Diencephalon (tissue), 1 donor: ENCODE measurements around the gene RIC1. TPM values are rescaled to one million over a fixed set of nuclear protein-coding genes. Genes with fewer than 3 reads are reported as not detected.

Experiments used
- total RNA-seq: library from RNA; depleted of rRNA; stranded (reverse); fragments of >200 nt; gene quantifications from one replicate; pipeline ENCODE4 v1.2.3, GENCODE V29; 2014

The RIC1 gene, protein sequence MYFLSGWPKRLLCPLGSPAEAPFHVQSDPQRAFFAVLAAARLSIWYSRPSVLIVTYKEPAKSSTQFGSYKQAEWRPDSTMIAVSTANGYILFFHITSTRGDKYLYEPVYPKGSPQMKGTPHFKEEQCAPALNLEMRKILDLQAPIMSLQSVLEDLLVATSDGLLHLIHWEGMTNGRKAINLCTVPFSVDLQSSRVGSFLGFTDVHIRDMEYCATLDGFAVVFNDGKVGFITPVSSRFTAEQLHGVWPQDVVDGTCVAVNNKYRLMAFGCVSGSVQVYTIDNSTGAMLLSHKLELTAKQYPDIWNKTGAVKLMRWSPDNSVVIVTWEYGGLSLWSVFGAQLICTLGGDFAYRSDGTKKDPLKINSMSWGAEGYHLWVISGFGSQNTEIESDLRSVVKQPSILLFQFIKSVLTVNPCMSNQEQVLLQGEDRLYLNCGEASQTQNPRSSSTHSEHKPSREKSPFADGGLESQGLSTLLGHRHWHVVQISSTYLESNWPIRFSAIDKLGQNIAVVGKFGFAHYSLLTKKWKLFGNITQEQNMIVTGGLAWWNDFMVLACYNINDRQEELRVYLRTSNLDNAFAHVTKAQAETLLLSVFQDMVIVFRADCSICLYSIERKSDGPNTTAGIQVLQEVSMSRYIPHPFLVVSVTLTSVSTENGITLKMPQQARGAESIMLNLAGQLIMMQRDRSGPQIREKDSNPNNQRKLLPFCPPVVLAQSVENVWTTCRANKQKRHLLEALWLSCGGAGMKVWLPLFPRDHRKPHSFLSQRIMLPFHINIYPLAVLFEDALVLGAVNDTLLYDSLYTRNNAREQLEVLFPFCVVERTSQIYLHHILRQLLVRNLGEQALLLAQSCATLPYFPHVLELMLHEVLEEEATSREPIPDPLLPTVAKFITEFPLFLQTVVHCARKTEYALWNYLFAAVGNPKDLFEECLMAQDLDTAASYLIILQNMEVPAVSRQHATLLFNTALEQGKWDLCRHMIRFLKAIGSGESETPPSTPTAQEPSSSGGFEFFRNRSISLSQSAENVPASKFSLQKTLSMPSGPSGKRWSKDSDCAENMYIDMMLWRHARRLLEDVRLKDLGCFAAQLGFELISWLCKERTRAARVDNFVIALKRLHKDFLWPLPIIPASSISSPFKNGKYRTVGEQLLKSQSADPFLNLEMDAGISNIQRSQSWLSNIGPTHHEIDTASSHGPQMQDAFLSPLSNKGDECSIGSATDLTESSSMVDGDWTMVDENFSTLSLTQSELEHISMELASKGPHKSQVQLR (N-terminal part only)
- 24.5 TPM for total RNA-seq

DNA sequence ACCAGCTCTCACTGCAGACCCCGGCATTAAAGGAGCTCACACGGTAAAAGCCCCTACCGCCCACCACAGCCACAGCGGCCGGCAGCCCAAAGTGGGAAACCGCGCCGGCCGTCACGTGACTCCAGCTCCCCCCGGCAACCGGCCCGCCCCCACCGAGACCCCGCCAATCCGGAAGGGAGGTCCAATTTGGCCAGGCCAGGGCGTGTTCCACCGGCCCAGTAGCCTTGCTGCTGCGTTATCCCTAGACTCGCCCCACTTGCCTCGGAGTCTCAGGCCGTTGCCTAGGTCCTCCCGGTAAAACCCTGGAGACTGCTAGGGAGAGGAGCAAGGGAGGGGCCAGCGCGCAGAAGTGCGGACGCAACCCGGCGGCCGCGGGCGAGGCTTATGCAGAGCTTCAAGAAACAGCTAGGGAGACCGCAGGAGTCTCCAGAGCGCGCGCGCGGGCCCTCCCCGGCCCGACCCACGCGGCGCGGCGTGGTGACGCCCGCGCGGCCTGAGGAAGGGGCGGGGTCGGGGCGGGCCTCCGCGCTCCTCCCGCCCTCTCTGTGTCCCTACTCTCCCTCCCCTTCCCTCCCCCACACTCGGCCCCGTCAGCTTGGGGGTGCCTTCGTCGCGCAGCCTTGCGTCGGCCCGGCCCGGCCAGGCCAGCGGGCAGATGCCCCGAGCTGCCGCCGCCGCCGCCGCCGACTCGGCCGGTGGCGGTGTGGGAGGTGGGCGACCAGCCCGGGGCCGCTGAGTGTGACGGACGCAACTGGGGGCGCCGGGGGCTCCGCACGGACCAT is at the start of gene RIC1:
Gene RIC1 (plus strand): TSS at position 578 of the 782 bp plus-strand sequence. CDS start 203 bp downstream, at position 781.

Other genes starting within 250 kb of the RIC1 start
- gene PLGRKT, start 191.2 kb upstream of the RIC1 start, total RNA-seq, result 21.2 TPM
- 1.6 TPM for gene CD274, start 178.6 kb upstream of the RIC1 start, total RNA-seq
- 0.23 TPM for gene PDCD1LG2, start 118.6 kb upstream of the RIC1 start, total RNA-seq
- 23.3 TPM for gene ERMP1, start 204.0 kb downstream of the RIC1 start, total RNA-seq